Naive thymus-derived CD4-positive, alpha-beta T cell (primary cell): ENCODE measurements around the gene ZCCHC9. TPM values are rescaled to one million over a fixed set of nuclear protein-coding genes. Genes with fewer than 3 reads are reported as not detected.

ENCODE experiments used
- ATAC-seq: fragments of 150-1000 bp; cut with Tn5 transposase; 2 replicates; pipeline ENCODE4 v1.10.0; 2021; ENCODE audit warnings: mild to moderate bottlenecking, moderate library complexity
- CTCF ChIA-PET: fragments of 350-600 bp; sonication (Branson Sonifier 250); formaldehyde crosslinking; loops from one replicate; lab custom pipeline; 2021; ENCODE audit warnings: antibody characterized with exemption; lab: Charles Lee
- POLR2A ChIA-PET: fragments of 350-600 bp; sonication (Branson Sonifier 250); formaldehyde crosslinking; loops from one replicate; lab custom pipeline; 2021; ENCODE audit warnings: antibody characterized with exemption, inconsistent platforms; lab: Charles Lee
- DNase-seq, 9 donors: peaks; one replicate each; pipeline versions ENCODE4 v3.0.0 to v3.0.0-alpha.2; 2020 to 2022; ENCODE audit warnings: mixed read lengths in 1 of 9
- H3K27ac ChIP-seq: one replicate; pipeline ENCODE4 v1.7.0; 2013; ENCODE audit warnings: mild to moderate bottlenecking, low read depth, low read length, moderate library complexity
- H3K27me3 ChIP-seq, 2 donors: one replicate each; pipeline ENCODE4 v1.7.0; 2013; ENCODE audit warnings: low read length in 2 of 2, mild to moderate bottlenecking in 2 of 2, moderate library complexity in 2 of 2; ENCODE audit not compliant: control insufficient read depth in 2 of 2, insufficient read depth in 2 of 2
- H3K36me3 ChIP-seq, 3 experiments: 1 replicate in 2 of 3; 2 replicates in 1 of 3; pipeline ENCODE4 v1.7.0; 2013; ENCODE audit warnings: low read length in 3 of 3, mild to moderate bottlenecking in 3 of 3, moderate library complexity in 1 of 3; ENCODE audit not compliant: insufficient read depth in 3 of 3, control insufficient read depth in 2 of 3
- H3K4me1 ChIP-seq, 2 donors: one replicate each; pipeline ENCODE4 v1.7.0; 2013; ENCODE audit warnings: low read length in 2 of 2, mild to moderate bottlenecking in 2 of 2, moderate library complexity in 1 of 2; ENCODE audit not compliant: control insufficient read depth in 2 of 2, insufficient read depth in 2 of 2
- H3K4me3 ChIP-seq: 2 replicates; pipeline ENCODE4 v1.7.0; 2013; ENCODE audit warnings: mild to moderate bottlenecking, low read length
- H3K9me3 ChIP-seq, 3 experiments: 1 replicate in 2 of 3; 2 replicates in 1 of 3; pipeline ENCODE4 v1.7.0; 2013; ENCODE audit warnings: low read length in 3 of 3; ENCODE audit not compliant: control insufficient read depth in 2 of 3
- H3K27ac Mint-ChIP-seq, 9 donors: one replicate each; pipeline ENCODE4 v1.8.0; 2020 to 2022; ENCODE audit warnings: mixed read lengths in 9 of 9, mild to moderate bottlenecking in 8 of 9, moderate library complexity in 5 of 9, inconsistent platforms in 2 of 9
- H3K27me3 Mint-ChIP-seq, 5 donors: one replicate each; pipeline ENCODE4 v1.8.0; 2021 to 2022; ENCODE audit warnings: mixed read lengths in 5 of 5, mild to moderate bottlenecking in 1 of 5
- H3K36me3 Mint-ChIP-seq, 5 donors: one replicate each; pipeline ENCODE4 v1.8.0; 2020 to 2022; ENCODE audit warnings: mixed read lengths in 5 of 5, mild to moderate bottlenecking in 3 of 5, inconsistent platforms in 1 of 5
- H3K4me1 Mint-ChIP-seq, 7 donors: one replicate each; pipeline ENCODE4 v1.8.0; 2020 to 2022; ENCODE audit warnings: mixed read lengths in 7 of 7, mild to moderate bottlenecking in 3 of 7, inconsistent platforms in 1 of 7
- H3K4me3 Mint-ChIP-seq, 10 donors: one replicate each; pipeline ENCODE4 v1.8.0; 2020 to 2022; ENCODE audit warnings: mild to moderate bottlenecking in 10 of 10, mixed read lengths in 10 of 10, moderate library complexity in 6 of 10, inconsistent platforms in 2 of 10
- H3K9me3 Mint-ChIP-seq, 11 donors: one replicate each; pipeline ENCODE4 v1.8.0; 2020 to 2022; ENCODE audit warnings: mixed read lengths in 11 of 11, mild to moderate bottlenecking in 4 of 11, inconsistent platforms in 1 of 11, moderate library complexity in 1 of 11
- intact Hi-C, 2 donors: fragments of 100-400 bp; cut with micrococcal nuclease; formaldehyde crosslinking; loops; one replicate each; pipeline ENCODE4 v1.15.1; 2023
- polyA plus RNA-seq, 2 donors: library from polyadenylated mRNA; unstranded; fragments of 300-500 nt; fragmentation: Illumina TruSeq; gene quantifications; one replicate each; pipeline ENCODE4 v1.2.3, GENCODE V29; 2021
- total RNA-seq, 6 experiments: library from RNA in 5 of 6; stranded (reverse) in 5 of 6; gene quantifications; 1 replicate in 5 of 6; 2 replicates in 1 of 6; pipeline ENCODE4 v1.2.3 and lab custom pipeline; 2021 to 2026

ZCCHC9 gene, protein sequence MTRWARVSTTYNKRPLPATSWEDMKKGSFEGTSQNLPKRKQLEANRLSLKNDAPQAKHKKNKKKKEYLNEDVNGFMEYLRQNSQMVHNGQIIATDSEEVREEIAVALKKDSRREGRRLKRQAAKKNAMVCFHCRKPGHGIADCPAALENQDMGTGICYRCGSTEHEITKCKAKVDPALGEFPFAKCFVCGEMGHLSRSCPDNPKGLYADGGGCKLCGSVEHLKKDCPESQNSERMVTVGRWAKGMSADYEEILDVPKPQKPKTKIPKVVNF
- total RNA-seq (10 to 100 TPM; 15.5 to 35.1 (median 27.5) TPM), polyA plus RNA-seq (10 to 100 TPM; 19.0 to 21.2 TPM), total RNA-seq (lab: John Stamatoyannopoulos, UW) (17.0 reads per million, percentile 47 among the genes with 10 or more reads in this experiment)

- peaks cover 0 to 3% (median 0%) of the 10 kb centered on the region in 11 donors for H3K9me3 Mint-ChIP-seq
- H3K36me3 Mint-ChIP-seq = peaks cover 4 to 10% (median 9%) of the 10 kb centered on the region in 5 donors
- Histone ChIP-seq H3K4me1 (peaks cover 14 to 21% of the 10 kb centered on the region in 2 donors), H3K4me3 (peak within 1 kb of the TSS; percentile 75), H3K9me3 (no peaks in the 10 kb centered on the region), H3K36me3 (peaks cover 0 to 6% (median 0%) of the 10 kb centered on the region in 3 experiments), H3K27me3 (no peaks in the 10 kb centered on the region), H3K27ac (peak within 1 kb of the TSS; percentile 96)
- POLR2A ChIA-PET = interaction anchor here (0.6 to 1.0 kb wide), 5 partner anchors 19 to 647 kb away, joined by 3 read pairs; partner anchors contain the start of gene MSH3
- no peaks in the 10 kb centered on the region for H3K27me3 Mint-ChIP-seq
- peak within 1 kb of the TSS; percentile 92 to 99 (median 98) for H3K27ac Mint-ChIP-seq
- DNase-seq (peak; percentile 84 to 94 (median 90)), ATAC-seq (peak; percentile 96)
- H3K4me3 Mint-ChIP-seq = peak within 1 kb of the TSS; percentile 91 to 99 (median 96)
- CTCF ChIA-PET = interaction anchor here (0.5 to 0.6 kb wide), 3 partner anchors 32 to 1021 kb away, joined by 3 to 5 read pairs (median 4); no protein-coding TSS in a partner anchor
- H3K4me1 Mint-ChIP-seq = peaks cover 34 to 73% (median 55%) of the 10 kb centered on the region in 7 donors
- intact Hi-C loops = loop anchor here (1.0 to 10.0 kb wide), 22 partner anchors 233 to 1789 kb away; partner anchors contain the start of genes DHFR (in 2 of the 2), HOMER1 (in 2 of the 2), MSH3 (in 2 of the 2) and RPS23 (in 2 of the 2)
These were observed at the start of gene ZCCHC9 for GRCh38 chr5:81301271-81302015. Gene ZCCHC9 (plus strand): TSS chr5:81301587. CDS start chr5:81304758, 3,171 bp downstream.

DNA sequence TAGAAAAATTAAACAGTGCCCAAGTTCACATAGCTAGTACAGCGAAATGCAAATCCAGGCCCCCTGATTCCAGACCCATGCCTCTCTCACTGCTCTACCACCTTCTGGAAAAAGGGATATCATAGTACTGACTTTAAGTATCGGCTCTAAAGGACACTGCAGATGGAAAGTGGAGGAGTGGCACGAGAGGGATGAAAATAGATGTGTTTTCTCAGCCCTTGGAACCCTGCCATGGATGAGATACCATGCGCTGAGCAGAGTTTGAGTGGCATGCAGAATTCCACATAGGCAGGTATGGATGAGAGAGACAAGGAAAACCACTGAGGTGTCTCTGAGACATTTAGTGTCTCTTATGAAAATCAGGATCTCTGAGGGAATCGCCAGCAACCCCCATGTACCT, 49.5 kb upstream of the ZCCHC9 start:
- Histone ChIP-seq H3K4me3 (no peak overlapping the region), H3K9me3 (no peaks in the 10 kb centered on the region), H3K27me3 (no peaks in the 10 kb centered on the region), H3K36me3 (no peaks in the 10 kb centered on the region), H3K27ac (no peak overlapping the region), H3K4me1 (no peaks in the 10 kb centered on the region)
- ATAC-seq = no peak
- intact Hi-C loops = loop anchor here in 1 of 2 donors (5.0 kb wide), 1 partner anchor 45 kb away; no protein-coding TSS in a partner anchor
- CTCF ChIA-PET = interaction anchor here (0.6 kb wide), 1 partner anchor 12 kb away, joined by 4 read pairs; no protein-coding TSS in a partner anchor
- H3K4me3 Mint-ChIP-seq = no peak overlapping the region
- H3K27ac Mint-ChIP-seq = no peak overlapping the region
- peaks cover 0 to 52% (median 22%) of the 10 kb centered on the region in 5 donors for H3K36me3 Mint-ChIP-seq
- peaks cover 0 to 1% (median 0%) of the 10 kb centered on the region in 11 donors for H3K9me3 Mint-ChIP-seq
- DNase-seq = no peak
- POLR2A ChIA-PET = no interaction called here
- peaks cover 0 to 5% (median 0%) of the 10 kb centered on the region in 7 donors for H3K4me1 Mint-ChIP-seq
- no peaks in the 10 kb centered on the region for H3K27me3 Mint-ChIP-seq

DNA sequence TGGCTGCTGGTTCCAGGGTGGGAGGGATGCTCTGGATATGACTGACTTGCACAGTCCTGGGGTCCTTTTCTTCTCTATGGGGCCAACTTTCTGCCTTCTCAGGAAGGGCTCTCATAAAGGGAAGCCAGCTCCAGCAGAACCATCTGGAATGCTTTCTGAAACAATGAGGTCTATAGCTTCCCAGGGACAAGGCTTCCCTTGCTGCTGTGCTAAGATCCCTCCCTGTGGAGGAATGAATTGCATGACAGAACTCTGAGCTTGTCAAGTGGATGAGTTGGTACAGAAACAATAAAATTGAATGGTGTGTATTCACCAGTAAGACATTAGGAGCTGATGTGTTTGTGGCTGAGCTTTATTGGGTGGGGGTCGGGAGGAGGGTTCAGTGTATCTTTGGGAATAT, 48.5 kb upstream of the ZCCHC9 start:
- intact Hi-C loops = loop anchor here in 1 of 2 donors (5.0 kb wide), 1 partner anchor 44 kb away; no protein-coding TSS in a partner anchor
- Histone ChIP-seq H3K27me3 (no peaks in the 10 kb centered on the region), H3K9me3 (no peaks in the 10 kb centered on the region), H3K4me3 (no peak overlapping the region), H3K27ac (no peak overlapping the region), H3K36me3 (no peaks in the 10 kb centered on the region), H3K4me1 (no peaks in the 10 kb centered on the region)
- ChIA-PET POLR2A (interaction anchor here (0.8 kb wide), 1 partner anchor 10 kb away, joined by 3 read pairs; no protein-coding TSS in a partner anchor), CTCF (interaction anchor here (0.8 kb wide), 1 partner anchor 46 kb away, joined by 3 read pairs; no protein-coding TSS in a partner anchor)
- H3K27me3 Mint-ChIP-seq = no peaks in the 10 kb centered on the region
- H3K4me1 Mint-ChIP-seq = peaks cover 0 to 6% (median 0%) of the 10 kb centered on the region in 7 donors
- no peak overlapping the region for H3K4me3 Mint-ChIP-seq
- H3K36me3 Mint-ChIP-seq = peaks cover 3 to 55% (median 29%) of the 10 kb centered on the region in 5 donors
- DNase-seq (no peak), ATAC-seq (no peak)
- H3K9me3 Mint-ChIP-seq = peaks cover 0 to 1% (median 0%) of the 10 kb centered on the region in 11 donors
- H3K27ac Mint-ChIP-seq = no peak overlapping the region

DNA sequence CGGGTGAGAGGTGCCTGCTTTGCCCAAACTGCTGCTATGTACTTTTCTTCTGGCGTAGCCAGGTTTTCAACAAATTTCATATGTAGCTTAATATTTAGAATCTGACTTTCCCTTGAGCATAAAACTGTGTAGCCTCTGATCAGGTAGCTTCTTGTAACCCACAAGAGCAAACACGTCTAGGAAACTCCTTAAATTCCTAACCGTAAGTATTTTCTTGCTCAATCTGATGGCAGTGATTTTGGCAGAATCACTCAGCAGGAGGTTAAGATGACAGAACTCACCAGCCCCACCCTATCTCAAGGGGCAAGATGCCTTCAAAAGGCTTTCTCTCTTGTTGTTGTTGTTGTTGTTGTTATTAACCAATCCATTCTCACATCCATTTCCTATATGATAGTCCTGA, 47.5 kb upstream of the ZCCHC9 start:
- no peak overlapping the region for H3K27ac ChIP-seq
- POLR2A ChIA-PET = no interaction called here
- DNase-seq (no peak), ATAC-seq (no peak)
- H3K27me3 ChIP-seq = no peaks in the 10 kb centered on the region
- intact Hi-C loops = loop anchor here in 1 of 2 donors (5.0 kb wide), 1 partner anchor 43 kb away; no protein-coding TSS in a partner anchor
- Mint-ChIP-seq H3K27me3 (no peaks in the 10 kb centered on the region), H3K27ac (no peak overlapping the region), H3K4me3 (no peak overlapping the region), H3K4me1 (peaks cover 0 to 6% (median 0%) of the 10 kb centered on the region in 7 donors), H3K9me3 (peaks cover 0 to 1% (median 0%) of the 10 kb centered on the region in 11 donors), H3K36me3 (peaks cover 3 to 59% (median 33%) of the 10 kb centered on the region in 5 donors)
- CTCF ChIA-PET = no interaction called here
- H3K36me3 ChIP-seq = no peaks in the 10 kb centered on the region
- H3K9me3 ChIP-seq = no peaks in the 10 kb centered on the region
- H3K4me1 ChIP-seq = no peaks in the 10 kb centered on the region
- H3K4me3 ChIP-seq = no peak overlapping the region

DNA sequence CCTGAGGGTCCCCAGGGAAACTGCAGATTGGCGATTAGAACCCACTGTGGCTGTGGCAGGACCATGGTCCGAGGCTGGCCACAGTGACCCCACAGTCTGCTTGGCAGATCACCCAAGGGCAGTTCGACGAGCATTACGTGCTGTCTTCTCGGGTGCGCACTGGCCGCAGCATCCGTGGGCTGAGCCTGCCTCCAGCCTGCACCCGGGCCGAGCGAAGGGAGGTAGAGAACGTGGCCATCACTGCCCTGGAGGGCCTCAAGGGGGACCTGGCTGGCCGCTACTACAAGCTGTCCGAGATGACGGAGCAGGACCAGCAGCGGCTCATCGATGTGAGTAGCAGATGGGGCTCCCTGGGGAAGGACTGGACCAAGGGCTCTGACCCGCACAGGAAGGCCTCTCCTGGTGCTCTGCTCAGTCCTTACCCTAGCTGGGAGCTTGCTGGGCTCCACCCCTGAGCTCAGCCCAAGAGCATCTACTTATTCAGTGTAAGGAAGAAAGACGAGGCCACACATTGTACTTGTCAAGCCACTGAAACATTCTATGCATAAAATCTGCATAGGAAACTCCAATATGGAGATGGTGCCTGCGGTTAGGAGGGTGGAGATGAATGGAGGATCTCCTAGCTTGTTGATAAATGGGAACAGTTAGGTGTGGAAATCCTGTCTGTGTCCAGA, 46.4 kb upstream of the ZCCHC9 start:
- Mint-ChIP-seq H3K9me3 (peaks cover 2 to 6% (median 5%) of the 10 kb centered on the region in 11 donors), H3K36me3 (peaks cover 9 to 63% (median 38%) of the 10 kb centered on the region in 5 donors), H3K4me3 (no peak overlapping the region), H3K27ac (no peak overlapping the region), H3K4me1 (peaks cover 0 to 9% (median 0%) of the 10 kb centered on the region in 7 donors), H3K27me3 (no peaks in the 10 kb centered on the region)
- intact Hi-C loops = loop anchor here in 1 of 2 donors (5.0 kb wide), 1 partner anchor 42 kb away; no protein-coding TSS in a partner anchor
- DNase-seq (no peak), ATAC-seq (no peak)
- Histone ChIP-seq H3K4me3 (no peak overlapping the region), H3K4me1 (no peaks in the 10 kb centered on the region), H3K9me3 (no peaks in the 10 kb centered on the region), H3K36me3 (no peaks in the 10 kb centered on the region), H3K27me3 (no peaks in the 10 kb centered on the region), H3K27ac (no peak overlapping the region)
- POLR2A ChIA-PET = no interaction called here
- CTCF ChIA-PET = no interaction called here

- Histone ChIP-seq H3K36me3 (no peaks in the 10 kb centered on the region), H3K4me3 (no peak overlapping the region), H3K9me3 (no peaks in the 10 kb centered on the region), H3K27ac (no peak overlapping the region), H3K27me3 (no peaks in the 10 kb centered on the region), H3K4me1 (no peaks in the 10 kb centered on the region)
- POLR2A ChIA-PET = no interaction called here
- Mint-ChIP-seq H3K4me3 (no peak overlapping the region), H3K27ac (no peak overlapping the region), H3K36me3 (peaks cover 11 to 62% (median 45%) of the 10 kb centered on the region in 5 donors), H3K4me1 (peaks cover 0 to 10% (median 0%) of the 10 kb centered on the region in 7 donors), H3K9me3 (peaks cover 6 to 21% (median 13%) of the 10 kb centered on the region in 11 donors), H3K27me3 (no peaks in the 10 kb centered on the region)
- CTCF ChIA-PET = no interaction called here
- DNase-seq (no peak), ATAC-seq (no peak)
- intact Hi-C loops = no loop called here
These were observed 44.6 kb upstream of the ZCCHC9 start for GRCh38 chr5:81256766-81257165.
